ENCODE data around the gene ATP6AP1. TPM values are rescaled to one million over a fixed set of nuclear protein-coding genes. Genes with fewer than 3 reads are reported as not detected.
"Not testable (repeated sequence)": the region's sequence is repeated elsewhere in the genome, so short reads cannot be mapped to it uniquely, and the experiment has no call there.

The ATP6AP1 gene
- total and polyA plus RNA-seq, 2 donors from 2014 or later = 121 to 205 TPM

- H3K4me3 ChIP-seq (ENCODE audit: low read length in 3 of 3); H3K27ac ChIP-seq (ENCODE audit: low read depth in 2 of 2, low read length in 2 of 2); H3K4me1 ChIP-seq (ENCODE audit: control insufficient read depth in 2 of 3, insufficient read depth in 2 of 3, low read depth in 1 of 3, low read length in 3 of 3); H3K36me3 ChIP-seq (ENCODE audit: control insufficient read depth in 2 of 3, insufficient read depth in 3 of 3, low read length in 3 of 3); intact Hi-C loops (cut with DNase I); H3K27me3 ChIP-seq (ENCODE audit: control insufficient read depth, insufficient read depth, low read length); DNase-seq; H3K9me3 ChIP-seq (ENCODE audit: control insufficient read depth in 2 of 3, insufficient read depth in 1 of 3, low read length in 3 of 3); H3K9ac ChIP-seq (ENCODE audit: low read length in 3 of 3): not testable (repeated sequence)
- FAIRE-seq = peak; percentile 59
These were observed 38.4 kb upstream of the ATP6AP1 start for GRCh38 chrX:154389812-154390747.

GRCh38 chrX:154396363-154396762 lies 32.1 kb upstream of the ATP6AP1 start:
- H3K9ac ChIP-seq (ENCODE audit: low read length in 3 of 3); H3K4me3 ChIP-seq (ENCODE audit: low read length in 3 of 3); H3K9me3 ChIP-seq (ENCODE audit: control insufficient read depth in 2 of 3, insufficient read depth in 1 of 3, low read length in 3 of 3); H3K27me3 ChIP-seq (ENCODE audit: control insufficient read depth, insufficient read depth, low read length); H3K27ac ChIP-seq (ENCODE audit: low read depth in 2 of 2, low read length in 2 of 2); intact Hi-C loops (cut with DNase I); FAIRE-seq: not testable (repeated sequence)
- Histone ChIP-seq H3K36me3 (ENCODE audit: control insufficient read depth in 2 of 3, insufficient read depth in 3 of 3, low read length in 3 of 3) (peaks cover 2 to 15% (median 8%) of the 10 kb centered on the region in 3 donors), H3K4me1 (ENCODE audit: control insufficient read depth in 2 of 3, insufficient read depth in 2 of 3, low read depth in 1 of 3, low read length in 3 of 3) (peaks cover 0 to 21% (median 7%) of the 10 kb centered on the region in 3 donors)
- DNase-seq = peak in 2 of 5 donors; percentile 32 to 66

- Histone ChIP-seq H3K36me3 (ENCODE audit: control insufficient read depth in 2 of 3, insufficient read depth in 3 of 3, low read length in 3 of 3) (peaks cover 2 to 15% (median 8%) of the 10 kb centered on the region in 3 donors), H3K4me1 (ENCODE audit: control insufficient read depth in 2 of 3, insufficient read depth in 2 of 3, low read depth in 1 of 3, low read length in 3 of 3) (peaks cover 0 to 21% (median 7%) of the 10 kb centered on the region in 3 donors), H3K27ac (ENCODE audit: low read depth in 2 of 2, low read length in 2 of 2) (peak overlapping the region; percentile 96 to 98), H3K9ac (ENCODE audit: low read length in 3 of 3) (peak overlapping the region in 2 of 3 donors; percentile 43 to 69), H3K27me3 (ENCODE audit: control insufficient read depth, insufficient read depth, low read length) (no peaks in the 10 kb centered on the region), H3K9me3 (ENCODE audit: control insufficient read depth in 2 of 3, insufficient read depth in 1 of 3, low read length in 3 of 3) (no peaks in the 10 kb centered on the region), H3K4me3 (ENCODE audit: low read length in 3 of 3) (peak overlapping the region; percentile 24 to 90 (median 72))
- intact Hi-C loops (cut with DNase I) = no loop called here
- no peak for TF ChIP-seq CTCF (IDR thresholded peaks at IDR 0.05; ENCODE audit: borderline replicate concordance, extremely low read depth, insufficient read depth)
- peak; percentile 76 to 94 (median 86) for DNase-seq
- FAIRE-seq = no peak
These were observed 31.2 kb upstream of the ATP6AP1 start for GRCh38 chrX:154396973-154397887.

GRCh38 chrX:154397888-154398667 lies 30.4 kb upstream of the ATP6AP1 start, which contains the start of gene RPL10:
TSS of gene RPL10 (plus strand) at chrX:154398377. CDS start at chrX:154398520, 143 bp downstream.
- Histone ChIP-seq H3K9ac (ENCODE audit: low read length in 3 of 3) (peak within 1 kb of the TSS; percentile 95 to 99 (median 95)), H3K4me3 (ENCODE audit: low read length in 3 of 3) (peak within 1 kb of the TSS; percentile 90 to 93 (median 92)), H3K4me1 (ENCODE audit: control insufficient read depth in 2 of 3, insufficient read depth in 2 of 3, low read depth in 1 of 3, low read length in 3 of 3) (peaks cover 0 to 21% (median 7%) of the 10 kb centered on the region in 3 donors), H3K27me3 (ENCODE audit: control insufficient read depth, insufficient read depth, low read length) (no peaks in the 10 kb centered on the region), H3K9me3 (ENCODE audit: control insufficient read depth in 2 of 3, insufficient read depth in 1 of 3, low read length in 3 of 3) (no peaks in the 10 kb centered on the region), H3K27ac (ENCODE audit: low read depth in 2 of 2, low read length in 2 of 2) (peak within 1 kb of the TSS; percentile 96 to 98), H3K36me3 (ENCODE audit: control insufficient read depth in 2 of 3, insufficient read depth in 3 of 3, low read length in 3 of 3) (peaks cover 2 to 15% (median 8%) of the 10 kb centered on the region in 3 donors)
- intact Hi-C loops (cut with DNase I) = no loop called here
- FAIRE-seq (peak; percentile 66), DNase-seq (peak; percentile 96 to 98 (median 97))
- no peak for TF ChIP-seq CTCF (IDR thresholded peaks at IDR 0.05; ENCODE audit: borderline replicate concordance, extremely low read depth, insufficient read depth)
